ENCODE data around the gene MATCAP1. TPM values are rescaled to one million over a fixed set of nuclear protein-coding genes. Genes with fewer than 3 reads are reported as not detected.

The MATCAP1 gene
- total and polyA plus RNA-seq, 4 donors: 1.5 to 4.8 (median 3.2) TPM

GRCh38 chr16:67229906-67230808 is 46.4 kb upstream of the MATCAP1 start (continued):
- TF ChIP-seq, protein P1, sequence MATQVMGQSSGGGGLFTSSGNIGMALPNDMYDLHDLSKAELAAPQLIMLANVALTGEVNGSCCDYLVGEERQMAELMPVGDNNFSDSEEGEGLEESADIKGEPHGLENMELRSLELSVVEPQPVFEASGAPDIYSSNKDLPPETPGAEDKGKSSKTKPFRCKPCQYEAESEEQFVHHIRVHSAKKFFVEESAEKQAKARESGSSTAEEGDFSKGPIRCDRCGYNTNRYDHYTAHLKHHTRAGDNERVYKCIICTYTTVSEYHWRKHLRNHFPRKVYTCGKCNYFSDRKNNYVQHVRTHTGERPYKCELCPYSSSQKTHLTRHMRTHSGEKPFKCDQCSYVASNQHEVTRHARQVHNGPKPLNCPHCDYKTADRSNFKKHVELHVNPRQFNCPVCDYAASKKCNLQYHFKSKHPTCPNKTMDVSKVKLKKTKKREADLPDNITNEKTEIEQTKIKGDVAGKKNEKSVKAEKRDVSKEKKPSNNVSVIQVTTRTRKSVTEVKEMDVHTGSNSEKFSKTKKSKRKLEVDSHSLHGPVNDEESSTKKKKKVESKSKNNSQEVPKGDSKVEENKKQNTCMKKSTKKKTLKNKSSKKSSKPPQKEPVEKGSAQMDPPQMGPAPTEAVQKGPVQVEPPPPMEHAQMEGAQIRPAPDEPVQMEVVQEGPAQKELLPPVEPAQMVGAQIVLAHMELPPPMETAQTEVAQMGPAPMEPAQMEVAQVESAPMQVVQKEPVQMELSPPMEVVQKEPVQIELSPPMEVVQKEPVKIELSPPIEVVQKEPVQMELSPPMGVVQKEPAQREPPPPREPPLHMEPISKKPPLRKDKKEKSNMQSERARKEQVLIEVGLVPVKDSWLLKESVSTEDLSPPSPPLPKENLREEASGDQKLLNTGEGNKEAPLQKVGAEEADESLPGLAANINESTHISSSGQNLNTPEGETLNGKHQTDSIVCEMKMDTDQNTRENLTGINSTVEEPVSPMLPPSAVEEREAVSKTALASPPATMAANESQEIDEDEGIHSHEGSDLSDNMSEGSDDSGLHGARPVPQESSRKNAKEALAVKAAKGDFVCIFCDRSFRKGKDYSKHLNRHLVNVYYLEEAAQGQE (IDR thresholded peaks at IDR 0.05): no peak
- TF ChIP-seq JUND (IDR thresholded peaks at IDR 0.05) (no peak), ATF3 (IDR thresholded peaks at IDR 0.05) (no peak), GABPA (IDR thresholded peaks at IDR 0.05 in 1 of 2, conservative IDR thresholded peaks at IDR 0.05 in 1 of 2) (no peak), TAF1 (conservative IDR thresholded peaks at IDR 0.05) (no peak), FOXA2 (IDR thresholded peaks at IDR 0.05) (no peak), YY1 (IDR thresholded peaks at IDR 0.05) (no peak), HNF4A (conservative IDR thresholded peaks at IDR 0.05) (no peak), EGR1 (IDR thresholded peaks at IDR 0.05; ENCODE audit: low read depth in 2 of 2) (no peak)
- TF ChIP-seq, protein P2, sequence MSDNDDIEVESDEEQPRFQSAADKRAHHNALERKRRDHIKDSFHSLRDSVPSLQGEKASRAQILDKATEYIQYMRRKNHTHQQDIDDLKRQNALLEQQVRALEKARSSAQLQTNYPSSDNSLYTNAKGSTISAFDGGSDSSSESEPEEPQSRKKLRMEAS (IDR thresholded peaks at IDR 0.05): no peak

DNA sequence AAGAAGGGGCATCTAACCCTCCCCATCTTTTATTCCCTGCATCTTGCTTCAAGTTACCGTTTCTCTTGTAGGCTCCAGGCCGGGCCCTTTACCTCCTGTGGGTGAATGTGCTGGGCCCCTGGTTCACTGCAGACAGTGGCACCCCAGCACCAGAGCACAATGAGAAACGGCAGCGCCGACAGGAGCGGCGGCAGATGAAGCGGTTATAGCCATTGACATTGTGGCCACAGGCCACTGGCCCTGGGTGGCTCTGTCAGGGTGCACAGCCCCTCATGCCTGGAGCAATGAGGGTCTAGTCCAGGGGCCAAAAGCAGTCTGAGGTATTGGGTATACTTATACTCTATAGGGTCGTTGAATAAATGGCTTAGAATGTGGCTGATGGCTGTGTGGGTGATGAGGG is 45.1 kb upstream of the MATCAP1 start:
- 91% methylated on average over 9 of the region's 9 CpGs for WGBS
- Histone ChIP-seq H3K4me3 (ENCODE audit: low read depth in 1 of 3, low read length in 3 of 3) (no peak overlapping the region), H3K27ac (ENCODE audit: low read depth in 1 of 2, low read length in 2 of 2) (no peak overlapping the region), H3K9ac (ENCODE audit: low read depth in 1 of 2, low read length in 2 of 2) (no peak overlapping the region), H3K36me3 (ENCODE audit: control insufficient read depth in 4 of 4, insufficient read depth in 3 of 4, low read depth in 1 of 4, low read length in 3 of 4) (peaks cover 7 to 19% (median 17%) of the 10 kb centered on the region in 4 donors), H3K27me3 (ENCODE audit: control insufficient read depth in 4 of 4, insufficient read depth in 4 of 4, low read length in 3 of 4) (no peaks in the 10 kb centered on the region), H3K9me3 (ENCODE audit: control insufficient read depth in 4 of 4, low read length in 3 of 4) (no peaks in the 10 kb centered on the region), H3K4me1 (ENCODE audit: control insufficient read depth in 4 of 4, insufficient read depth in 4 of 4, low read length in 3 of 4) (peaks cover 2 to 42% (median 25%) of the 10 kb centered on the region in 4 donors)
- no peak for TF ChIP-seq NR2F2 (IDR thresholded peaks at IDR 0.05)
- TF ChIP-seq SP1 (IDR thresholded peaks at IDR 0.05): no peak
- TF ChIP-seq FOXA2 (IDR thresholded peaks at IDR 0.05): no peak
- TF ChIP-seq RAD21 (IDR thresholded peaks at IDR 0.05): no peak
- TF ChIP-seq YY1 (IDR thresholded peaks at IDR 0.05): no peak
- TF ChIP-seq, protein P1 (IDR thresholded peaks at IDR 0.05): no peak
- no peak for TF ChIP-seq RXRA (IDR thresholded peaks at IDR 0.05)
- no peak for TF ChIP-seq GABPA (IDR thresholded peaks at IDR 0.05 in 1 of 2, conservative IDR thresholded peaks at IDR 0.05 in 1 of 2)
- TF ChIP-seq, protein P2 (IDR thresholded peaks at IDR 0.05): no peak
- no peak for TF ChIP-seq HNF4A (conservative IDR thresholded peaks at IDR 0.05)
- TF ChIP-seq CTCF (IDR thresholded peaks at IDR 0.05; ENCODE audit: low read depth, low read length, missing input control): no peak
- TF ChIP-seq HNF4G (IDR thresholded peaks at IDR 0.05): no peak
- TF ChIP-seq ATF3 (IDR thresholded peaks at IDR 0.05): no peak
- no peak for TF ChIP-seq EGR1 (IDR thresholded peaks at IDR 0.05; ENCODE audit: low read depth in 2 of 2)
- TF ChIP-seq ZBTB33 (IDR thresholded peaks at IDR 0.05): no peak
- TF ChIP-seq FOXA1 (IDR thresholded peaks at IDR 0.05): no peak
- TF ChIP-seq JUND (IDR thresholded peaks at IDR 0.05): no peak
- TF ChIP-seq TAF1 (conservative IDR thresholded peaks at IDR 0.05): no peak
- DNase-seq (ENCODE audit: low spot score): no peak

Measured in liver (tissue), 9 donors.